ENCODE data around the gene HORMAD1.
"Not testable (repeated sequence)": the region's sequence is repeated elsewhere in the genome, so short reads cannot be mapped to it uniquely, and the experiment has no call there.

HORMAD1 gene

GRCh38 chr1:150720703-150721102 is at the start of gene HORMAD1:
HORMAD1 (minus strand) TSS chr1:150720895; CDS start chr1:150719505, 1,390 bp downstream.
- no peaks in the 10 kb centered on the region for H3K4me1 ChIP-seq
- no peak within 1 kb of the TSS for H3K9ac ChIP-seq
- no peaks in the 10 kb centered on the region for H3K27me3 ChIP-seq
- no peaks in the 10 kb centered on the region for H4K20me1 ChIP-seq
- no peak for TF ChIP-seq Cebpa-rat (IDR thresholded peaks at IDR 0.05)
- H3K27ac ChIP-seq, result no peak within 1 kb of the TSS
- no peak within 1 kb of the TSS for H3K4me3 ChIP-seq
- H3K4me2 ChIP-seq, result no peak within 1 kb of the TSS
- H3K36me3 ChIP-seq, result no peaks in the 10 kb centered on the region
- peaks cover 29% of the 10 kb centered on the region for H3K9me3 ChIP-seq

GRCh38 chr1:150767704-150768103 is 47.0 kb upstream of the HORMAD1 start:
- not testable (repeated sequence) for H3K27me3 ChIP-seq, H4K20me1 ChIP-seq, H3K9me3 ChIP-seq, H3K36me3 ChIP-seq, H3K4me2 ChIP-seq, H3K9ac ChIP-seq, H3K27ac ChIP-seq, H3K4me3 ChIP-seq
- H3K4me1 ChIP-seq, result peaks cover 27% of the 10 kb centered on the region

GRCh38 chr1:150765977-150766301 is 45.2 kb upstream of the HORMAD1 start:
- not testable (repeated sequence) for H3K27me3 ChIP-seq, H4K20me1 ChIP-seq, H3K36me3 ChIP-seq
- Histone ChIP-seq H3K4me3 (peak overlapping the region; percentile 63), H3K4me2 (peak overlapping the region; percentile 71), H3K4me1 (peaks cover 22% of the 10 kb centered on the region), H3K9ac (peak overlapping the region; percentile 76), H3K9me3 (peaks cover 13% of the 10 kb centered on the region), H3K27ac (peak overlapping the region; percentile 82; the same call in 1 of the 2 replicates)

- Histone ChIP-seq H4K20me1 (no peaks in the 10 kb centered on the region), H3K9ac (peak within 1 kb of the TSS; percentile 76), H3K27ac (peak within 1 kb of the TSS; percentile 82), H3K36me3 (peaks cover 9% of the 10 kb centered on the region), H3K4me3 (peak within 1 kb of the TSS; percentile 63), H3K27me3 (no peaks in the 10 kb centered on the region), H3K4me1 (peaks cover 20% of the 10 kb centered on the region), H3K9me3 (peaks cover 17% of the 10 kb centered on the region), H3K4me2 (peak within 1 kb of the TSS; percentile 71)
- TF ChIP-seq Cebpa-rat (IDR thresholded peaks at IDR 0.05), result no peak
Measured at GRCh38 chr1:150765296-150765976, 44.7 kb upstream of the HORMAD1 start, which contains the start of gene CTSS. CTSS (minus strand) TSS chr1:150765778; CDS start chr1:150764763, 1,015 bp downstream.

GRCh38 chr1:150764617-150765101 is 44.0 kb upstream of the HORMAD1 start:
- Histone ChIP-seq H3K27ac (peak overlapping the region; percentile 82; the same call in 1 of the 2 replicates), H3K9me3 (peaks cover 19% of the 10 kb centered on the region), H3K9ac (peak overlapping the region; percentile 76; the same call in 1 of the 2 replicates), H3K4me2 (peak overlapping the region; percentile 71), H3K36me3 (peaks cover 13% of the 10 kb centered on the region), H3K4me3 (peak overlapping the region; percentile 63), H3K4me1 (peaks cover 20% of the 10 kb centered on the region), H3K27me3 (no peaks in the 10 kb centered on the region), H4K20me1 (no peaks in the 10 kb centered on the region)
- TF ChIP-seq Cebpa-rat (IDR thresholded peaks at IDR 0.05), result no peak

- TF ChIP-seq Cebpa-rat (IDR thresholded peaks at IDR 0.05), result no peak
- Histone ChIP-seq H3K27ac (no peak overlapping the region), H4K20me1 (no peaks in the 10 kb centered on the region), H3K4me3 (no peak overlapping the region), H3K4me2 (no peak overlapping the region), H3K27me3 (no peaks in the 10 kb centered on the region), H3K9me3 (peaks cover 19% of the 10 kb centered on the region), H3K4me1 (peaks cover 20% of the 10 kb centered on the region), H3K36me3 (peaks cover 13% of the 10 kb centered on the region), H3K9ac (no peak overlapping the region)
Measured at GRCh38 chr1:150763018-150763417, 42.3 kb upstream of the HORMAD1 start.

GRCh38 chr1:150762552-150762951 is 41.9 kb upstream of the HORMAD1 start:
- Histone ChIP-seq H3K27me3 (no peaks in the 10 kb centered on the region), H3K4me3 (no peak overlapping the region), H3K9me3 (peaks cover 19% of the 10 kb centered on the region), H3K4me2 (no peak overlapping the region), H3K9ac (no peak overlapping the region), H3K36me3 (peaks cover 13% of the 10 kb centered on the region), H3K4me1 (peaks cover 20% of the 10 kb centered on the region), H3K27ac (no peak overlapping the region), H4K20me1 (no peaks in the 10 kb centered on the region)
- no peak for TF ChIP-seq Cebpa-rat (IDR thresholded peaks at IDR 0.05)

- H3K4me2 ChIP-seq, result no peak overlapping the region
- H3K36me3 ChIP-seq, result peaks cover 18% of the 10 kb centered on the region
- H3K4me3 ChIP-seq, result no peak overlapping the region
- peaks cover 20% of the 10 kb centered on the region for H3K4me1 ChIP-seq
- no peak for TF ChIP-seq Cebpa-rat (IDR thresholded peaks at IDR 0.05)
- no peak overlapping the region for H3K27ac ChIP-seq
- no peaks in the 10 kb centered on the region for H4K20me1 ChIP-seq
- H3K27me3 ChIP-seq, result no peaks in the 10 kb centered on the region
- H3K9me3 ChIP-seq, result peaks cover 19% of the 10 kb centered on the region
- no peak overlapping the region for H3K9ac ChIP-seq
Measured at GRCh38 chr1:150761801-150762200, 41.1 kb upstream of the HORMAD1 start.

- no peak overlapping the region for H3K27ac ChIP-seq
- H3K4me1 ChIP-seq, result peaks cover 14% of the 10 kb centered on the region
- H3K4me3 ChIP-seq, result no peak overlapping the region
- H4K20me1 ChIP-seq, result no peaks in the 10 kb centered on the region
- no peak for TF ChIP-seq Cebpa-rat (IDR thresholded peaks at IDR 0.05)
- H3K9me3 ChIP-seq, result peaks cover 16% of the 10 kb centered on the region
- H3K4me2 ChIP-seq, result no peak overlapping the region
- peaks cover 22% of the 10 kb centered on the region for H3K36me3 ChIP-seq
- H3K27me3 ChIP-seq, result no peaks in the 10 kb centered on the region
- H3K9ac ChIP-seq, result no peak overlapping the region
Measured at GRCh38 chr1:150760013-150760412, 39.3 kb upstream of the HORMAD1 start.

GRCh38 chr1:150753416-150753815 is 32.7 kb upstream of the HORMAD1 start:
- no peak overlapping the region for H3K4me3 ChIP-seq
- TF ChIP-seq Cebpa-rat (IDR thresholded peaks at IDR 0.05), result no peak
- H3K4me2 ChIP-seq, result no peak overlapping the region
- no peak overlapping the region for H3K27ac ChIP-seq
- no peaks in the 10 kb centered on the region for H3K27me3 ChIP-seq
- H3K9me3 ChIP-seq, result no peaks in the 10 kb centered on the region
- H4K20me1 ChIP-seq, result no peaks in the 10 kb centered on the region
- no peaks in the 10 kb centered on the region for H3K4me1 ChIP-seq
- peaks cover 59% of the 10 kb centered on the region for H3K36me3 ChIP-seq
- no peak overlapping the region for H3K9ac ChIP-seq

Data from BLaER1 (cell line).